Endometrium (tissue), 2 donors: Measurements from ENCODE around the gene MAPK11.

Source experiments
- FAIRE-seq: peaks from 2 replicates; lab custom pipeline; 2012; peaks lifted over from hg19 to GRCh38; lab: Jason Lieb, UNC
- donor health status: control.
- donor health status: control.

The MAPK11 gene

DNA sequence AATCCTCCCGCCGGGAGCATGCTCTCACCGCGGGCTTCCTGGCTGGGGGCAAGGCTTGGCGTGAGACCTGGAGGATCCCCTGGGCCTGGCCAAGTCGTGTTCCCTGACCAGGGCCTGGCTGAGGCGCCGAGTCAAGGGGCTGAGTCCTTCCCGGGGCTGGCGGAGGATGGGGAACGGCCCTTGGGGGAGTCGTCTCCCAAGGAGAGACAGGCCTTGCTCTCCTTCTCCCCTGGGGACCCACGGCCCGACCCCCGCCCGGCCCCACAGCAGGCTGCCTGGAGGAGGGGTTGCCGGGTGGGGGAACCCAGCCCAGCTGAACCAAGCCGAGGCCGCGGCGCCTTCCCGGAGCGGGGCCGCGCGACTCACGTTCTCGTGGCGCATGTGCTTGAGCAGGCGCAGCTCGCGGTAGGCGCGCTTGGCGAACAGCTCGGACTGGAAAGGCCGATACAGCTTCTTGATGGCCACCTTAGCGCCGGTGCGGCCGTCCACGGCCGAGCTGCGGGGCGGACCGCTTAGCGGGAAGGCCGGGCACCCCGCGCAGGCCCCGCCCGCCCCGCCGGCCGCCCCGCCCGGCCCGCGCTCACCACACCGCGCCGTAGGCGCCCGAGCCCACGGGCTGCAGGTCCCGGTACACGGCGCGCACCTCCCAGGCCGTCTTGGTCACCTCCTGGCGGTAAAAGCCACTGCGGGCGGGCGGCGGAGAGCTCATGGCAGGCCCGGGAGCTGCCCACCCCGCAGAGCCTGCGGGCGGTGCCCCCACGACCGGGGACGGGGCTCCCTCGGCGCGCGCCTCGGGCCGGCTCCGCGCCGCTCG is 9.2 kb downstream of the MAPK11 start:
- FAIRE-seq, result no peak

DNA sequence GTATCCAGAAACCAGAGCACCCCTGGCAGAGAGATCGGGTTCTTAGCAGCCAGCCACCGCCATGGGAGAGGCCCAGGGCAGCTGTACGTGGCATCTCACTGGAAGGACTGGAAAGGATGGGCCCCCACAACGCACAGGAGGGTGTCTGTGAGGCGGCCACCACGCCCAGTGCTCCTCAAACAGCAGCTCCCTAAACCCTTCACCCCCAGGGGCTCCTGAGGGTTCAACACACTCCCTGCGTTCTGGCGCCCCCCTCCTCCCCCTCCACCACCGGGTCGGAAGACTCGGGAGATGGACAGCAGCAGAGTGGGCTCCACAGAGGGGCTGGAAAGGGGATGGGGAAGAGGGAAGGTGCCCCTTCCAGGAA is 9.8 kb downstream of the MAPK11 start:
- FAIRE-seq, result no peak

DNA sequence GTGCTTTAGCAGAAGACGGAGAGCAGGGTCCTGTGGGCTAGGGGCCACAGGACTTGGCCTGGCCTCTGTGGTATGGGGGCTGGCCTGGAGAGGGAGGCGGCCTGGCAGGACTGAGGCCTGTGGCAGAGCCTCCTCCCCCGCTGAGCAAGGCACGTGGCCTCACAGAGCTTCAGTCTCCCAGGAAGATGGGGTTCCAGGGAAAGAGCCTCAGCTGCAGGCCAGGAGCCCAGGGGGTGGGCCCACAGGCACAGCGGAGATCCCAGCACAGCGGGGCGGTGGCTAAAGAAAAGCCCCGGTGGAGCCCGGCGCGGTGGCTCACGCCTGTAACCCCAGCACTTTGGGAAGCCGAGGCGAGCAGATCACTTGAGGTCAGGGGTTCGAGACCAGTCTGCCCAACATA is 10.9 kb downstream of the MAPK11 start:
- FAIRE-seq, result no peak

DNA sequence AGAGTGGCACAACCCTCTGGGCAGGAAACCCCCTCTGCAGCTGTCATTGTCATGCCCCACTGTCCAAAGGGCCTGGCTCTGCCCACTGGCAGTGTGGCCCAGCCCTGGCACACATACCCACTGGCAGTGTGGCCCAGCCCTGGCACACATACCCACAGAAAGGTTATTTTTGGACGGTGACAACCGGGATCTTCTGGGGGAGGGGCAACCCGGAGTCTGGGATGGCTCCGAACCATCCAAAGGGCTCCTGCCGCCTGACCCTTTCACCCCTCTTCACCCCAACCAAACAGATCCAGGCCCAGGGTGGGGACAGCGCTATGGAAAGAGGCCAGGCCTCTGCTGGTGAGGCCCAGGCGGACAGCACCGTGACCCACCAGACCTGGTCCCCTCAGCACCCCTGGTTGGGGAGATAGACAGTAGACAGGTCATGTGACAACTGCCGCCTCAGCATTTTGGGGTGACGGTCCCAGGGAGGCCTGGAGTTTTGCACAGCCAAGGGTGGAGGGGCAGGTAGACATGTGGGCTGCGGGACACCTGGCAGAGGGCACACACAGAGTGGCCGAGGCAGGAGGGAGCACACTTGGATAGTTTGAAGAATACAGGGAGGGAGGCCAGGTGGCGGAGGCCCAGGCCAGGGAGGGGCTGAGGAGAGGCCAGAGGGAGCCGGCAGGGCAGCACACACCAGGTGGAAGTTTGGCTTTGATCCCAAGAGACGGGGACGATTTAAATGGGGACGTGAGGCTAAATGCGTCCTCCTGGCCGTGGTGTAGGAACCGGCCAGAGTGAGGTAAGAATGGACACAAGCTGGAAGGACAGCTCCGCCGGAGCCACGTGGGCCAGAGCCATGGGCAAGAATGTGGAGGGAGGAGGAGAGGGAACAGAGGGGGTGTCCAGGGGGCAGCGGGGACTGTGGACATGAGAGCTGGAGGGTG is 11.6 kb downstream of the MAPK11 start:
- no peak for FAIRE-seq

DNA sequence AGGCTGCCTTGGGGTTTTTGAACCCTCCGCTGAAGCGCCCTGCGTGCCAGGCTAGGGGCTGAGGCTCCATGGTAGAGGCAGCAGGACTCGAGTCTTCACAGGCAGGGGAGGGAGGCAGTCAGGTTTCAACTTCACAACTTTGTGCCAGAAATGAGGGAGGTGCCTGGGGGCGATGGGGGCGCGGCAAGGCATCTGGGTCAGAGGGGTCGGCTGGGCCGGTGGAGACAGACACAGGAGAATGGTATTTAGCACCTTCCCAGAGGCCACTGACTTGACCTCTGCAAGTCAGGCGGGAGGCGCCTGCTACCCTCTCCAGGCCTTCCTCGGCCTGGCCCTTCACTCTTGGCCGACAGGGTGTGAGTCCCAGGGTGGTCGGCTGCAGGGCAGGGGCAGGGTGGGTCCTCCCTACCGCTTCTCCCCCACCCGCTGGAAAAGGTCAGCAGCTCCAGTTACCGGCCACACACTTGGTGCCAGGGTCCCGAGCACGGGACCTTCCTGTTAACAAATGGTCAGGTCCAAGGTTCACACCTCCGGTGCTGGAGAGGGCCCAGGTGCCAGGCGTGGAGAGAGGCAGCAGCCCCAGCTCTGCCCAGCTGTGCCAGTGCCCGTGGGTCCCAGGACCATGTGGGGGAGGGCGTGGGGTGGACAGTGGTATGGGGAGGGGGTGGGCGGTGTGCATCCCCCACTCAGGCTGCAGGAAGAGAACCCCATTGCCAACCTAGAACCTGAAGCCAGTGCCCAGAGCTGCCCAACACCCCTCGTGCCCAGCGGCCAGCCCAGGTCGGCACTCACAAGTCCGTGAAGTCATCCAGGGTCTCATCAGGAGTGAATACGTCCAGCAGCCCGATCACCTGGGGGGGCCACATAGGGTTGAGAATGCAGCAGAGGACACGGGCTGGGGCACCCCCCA is 12.5 kb downstream of the MAPK11 start:
- no peak for FAIRE-seq

DNA sequence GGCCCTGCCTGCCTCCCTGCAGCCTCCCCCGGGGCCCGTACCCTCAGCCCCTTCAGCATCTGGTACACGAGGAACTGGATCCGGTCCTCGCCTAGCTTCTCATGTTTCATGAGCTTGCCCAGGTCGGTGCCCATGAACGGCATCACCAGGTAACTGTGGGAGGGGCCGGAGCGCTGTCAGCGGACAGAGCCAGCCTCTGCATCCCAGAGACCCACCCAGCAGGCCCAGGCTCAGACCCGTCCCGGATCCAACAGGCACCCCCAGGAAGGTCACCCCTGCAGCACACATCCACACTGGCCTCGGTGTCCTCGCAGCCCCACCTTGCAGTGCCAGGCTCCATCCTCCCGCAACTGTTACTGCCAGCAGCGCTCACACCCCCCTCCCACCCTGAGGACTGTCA is 13.1 kb downstream of the MAPK11 start:
- no peak for FAIRE-seq

DNA sequence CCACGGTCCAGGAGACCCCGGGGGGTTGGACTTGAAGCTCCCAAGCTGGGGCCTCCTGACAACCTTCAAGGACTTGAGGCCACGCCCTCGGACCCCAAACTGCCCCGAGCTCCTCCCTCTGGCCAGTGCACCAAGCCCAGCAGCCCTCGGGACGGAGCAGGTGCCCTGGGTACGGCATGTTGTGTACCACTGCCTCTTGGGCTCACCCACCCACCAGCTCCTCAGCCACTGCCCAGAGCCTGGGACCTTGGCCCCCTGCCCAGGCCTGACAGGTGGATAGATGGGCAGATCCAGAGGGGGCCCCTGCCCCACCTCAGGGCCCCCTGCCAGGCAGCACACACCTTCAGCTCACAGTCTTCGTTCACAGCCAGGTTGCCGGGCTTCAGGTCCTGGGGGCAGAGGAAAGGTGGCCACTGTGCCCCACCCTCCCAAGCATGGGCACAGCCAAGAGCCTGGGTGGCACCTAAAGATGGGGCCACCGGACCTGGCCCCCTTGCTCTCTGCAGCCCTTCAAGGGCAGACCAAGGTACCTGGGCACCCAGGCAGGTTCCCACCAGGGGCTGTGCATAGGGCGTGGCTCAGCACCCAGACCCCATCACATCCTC is 13.8 kb downstream of the MAPK11 start:
- FAIRE-seq, result no peak

DNA sequence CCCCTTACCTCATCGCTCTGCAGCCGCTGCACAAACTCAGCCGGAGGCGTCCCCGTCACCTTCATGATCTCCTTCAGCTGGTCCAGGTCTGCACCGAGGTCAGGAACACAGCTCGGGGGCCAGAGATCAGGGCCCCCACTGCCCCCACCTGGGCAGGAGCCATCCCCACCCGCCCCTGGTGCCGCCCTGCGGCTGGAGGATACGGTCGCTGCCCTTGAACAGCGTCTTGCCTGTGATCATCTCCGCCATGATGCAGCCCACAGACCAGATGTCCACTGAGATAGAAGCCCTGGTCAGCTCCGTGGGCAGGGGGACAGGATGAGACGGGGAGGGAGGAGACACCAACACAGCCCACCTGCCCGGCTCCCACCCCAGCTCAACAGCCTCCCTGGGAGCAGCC is 14.6 kb downstream of the MAPK11 start:
- no peak for FAIRE-seq

DNA sequence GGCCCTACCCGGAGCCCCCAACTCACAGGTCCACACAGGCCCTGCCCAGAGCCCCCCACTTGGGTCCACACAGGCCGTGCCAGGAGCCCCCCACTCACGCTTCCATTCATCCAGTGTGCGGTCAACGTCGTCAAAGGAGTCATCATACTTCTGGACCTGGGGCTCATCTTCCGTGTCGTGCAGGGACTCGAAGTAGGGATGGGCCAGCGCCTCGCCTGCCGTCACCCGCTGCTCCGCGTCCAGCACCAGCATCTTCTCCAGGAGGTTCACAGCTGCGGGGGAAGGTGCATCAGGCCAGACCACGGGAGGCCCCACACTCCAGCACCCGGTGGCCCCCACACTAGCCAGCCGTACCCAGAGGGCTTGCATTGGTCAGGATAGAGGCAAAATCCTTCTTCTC is 15.1 kb downstream of the MAPK11 start:
- FAIRE-seq, result no peak

DNA sequence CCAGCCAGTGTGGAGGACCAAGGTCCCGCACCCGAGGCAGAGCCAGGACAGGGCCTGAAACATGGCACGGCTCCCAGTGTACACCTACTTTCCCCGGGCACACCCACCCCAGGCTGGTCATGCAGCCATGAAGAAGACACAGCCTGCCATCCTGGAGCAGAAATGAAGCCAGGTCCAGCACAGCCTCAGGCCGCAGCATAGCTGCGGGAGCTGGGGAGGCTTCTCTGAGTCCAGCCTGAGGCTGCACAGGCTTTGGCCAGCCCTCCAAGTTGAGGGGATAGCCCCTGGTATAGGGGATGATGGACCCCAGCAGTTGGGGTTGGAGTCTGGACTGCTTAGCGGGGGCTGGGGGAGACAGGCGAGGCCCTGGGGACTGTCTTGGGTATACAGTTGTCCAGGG is 16.2 kb downstream of the MAPK11 start:
- FAIRE-seq, result no peak

DNA sequence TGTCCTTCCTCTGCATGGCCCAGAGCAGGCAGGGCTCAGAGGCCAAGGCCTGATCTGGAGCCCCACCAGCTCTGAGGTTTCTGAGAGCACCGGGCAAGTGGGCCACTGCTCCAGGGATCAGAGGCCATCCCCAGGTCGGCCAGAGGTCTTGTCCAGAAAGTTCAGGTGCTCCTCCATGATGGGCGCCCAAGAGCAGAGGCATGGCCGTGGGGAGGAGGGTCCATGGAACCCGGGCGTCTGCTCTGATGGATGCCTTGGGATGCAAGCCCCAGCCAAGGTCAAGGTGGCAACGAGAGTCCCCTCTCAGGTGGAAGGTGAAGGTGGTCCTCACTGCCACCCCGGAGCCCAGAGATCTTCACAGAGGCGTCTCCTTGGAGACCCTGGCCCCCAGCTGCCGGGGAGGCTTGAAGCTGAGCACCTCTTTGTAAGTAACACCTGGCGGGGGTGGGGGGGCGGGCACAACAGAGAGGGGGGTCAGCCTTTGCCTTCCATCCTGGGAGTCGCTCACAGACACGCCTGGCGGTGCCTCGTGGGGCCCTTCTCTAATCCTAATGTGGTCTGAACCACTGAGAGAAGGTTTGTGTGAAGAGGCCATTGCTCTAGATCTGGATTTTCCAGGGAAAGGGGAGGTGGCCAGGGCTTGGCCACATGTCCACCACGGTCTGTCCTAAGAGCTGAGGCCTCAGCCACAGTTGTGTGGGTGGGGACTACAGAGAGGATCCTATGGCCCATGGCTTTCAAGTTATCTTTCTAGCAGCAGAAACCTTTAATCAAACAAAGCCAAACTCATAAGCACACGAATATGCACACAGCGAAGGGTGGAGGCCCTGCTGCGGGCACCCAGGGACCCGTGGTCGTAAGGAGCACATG is 16.9 kb downstream of the MAPK11 start:
- no peak for FAIRE-seq

DNA sequence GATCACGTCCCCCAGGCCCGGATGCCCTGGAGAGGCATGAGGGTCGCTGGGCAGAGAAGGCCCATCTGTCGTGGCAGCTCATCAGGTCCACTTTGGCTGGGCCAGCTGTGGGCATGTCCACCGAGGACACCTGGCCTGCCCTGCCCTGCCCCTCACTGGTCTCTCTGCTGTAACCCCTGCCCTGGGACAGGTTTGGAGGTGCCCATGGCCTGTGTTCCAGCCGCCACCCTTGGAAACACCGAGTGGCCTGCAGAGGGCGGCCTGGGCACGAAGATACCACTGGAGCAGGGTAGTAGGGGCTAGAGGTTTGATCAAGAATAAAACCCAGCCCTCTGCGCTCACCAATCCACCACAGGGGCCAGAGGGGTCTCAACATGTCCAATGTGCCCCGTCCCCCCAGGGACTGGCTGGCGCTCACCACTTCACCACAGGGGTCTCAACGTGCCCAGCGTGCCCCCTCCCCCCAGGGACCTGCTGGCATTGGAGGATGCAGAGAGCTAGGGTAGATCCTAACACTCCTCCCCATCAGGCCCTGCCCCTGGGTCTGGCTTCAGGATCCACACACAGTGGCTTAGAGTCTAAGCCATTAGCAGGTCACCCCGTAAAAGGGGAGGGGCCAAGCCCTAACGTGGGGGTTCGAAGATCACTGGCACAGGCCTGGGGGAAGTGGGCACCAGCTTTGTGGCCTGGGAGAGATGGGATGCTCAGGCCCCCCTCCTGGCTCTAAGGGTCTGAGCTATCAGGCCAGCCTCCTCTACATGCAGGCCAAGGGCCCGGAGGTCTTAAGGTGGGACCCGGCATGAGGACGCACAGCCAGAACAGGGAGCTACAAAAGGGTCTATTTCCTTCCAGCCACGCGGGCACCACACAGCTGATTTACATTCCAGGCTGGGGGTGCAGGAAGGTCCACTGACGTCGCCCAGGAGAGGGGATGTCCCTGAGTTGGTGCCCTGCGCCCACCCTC is 17.8 kb downstream of the MAPK11 start:
- FAIRE-seq, result no peak

DNA sequence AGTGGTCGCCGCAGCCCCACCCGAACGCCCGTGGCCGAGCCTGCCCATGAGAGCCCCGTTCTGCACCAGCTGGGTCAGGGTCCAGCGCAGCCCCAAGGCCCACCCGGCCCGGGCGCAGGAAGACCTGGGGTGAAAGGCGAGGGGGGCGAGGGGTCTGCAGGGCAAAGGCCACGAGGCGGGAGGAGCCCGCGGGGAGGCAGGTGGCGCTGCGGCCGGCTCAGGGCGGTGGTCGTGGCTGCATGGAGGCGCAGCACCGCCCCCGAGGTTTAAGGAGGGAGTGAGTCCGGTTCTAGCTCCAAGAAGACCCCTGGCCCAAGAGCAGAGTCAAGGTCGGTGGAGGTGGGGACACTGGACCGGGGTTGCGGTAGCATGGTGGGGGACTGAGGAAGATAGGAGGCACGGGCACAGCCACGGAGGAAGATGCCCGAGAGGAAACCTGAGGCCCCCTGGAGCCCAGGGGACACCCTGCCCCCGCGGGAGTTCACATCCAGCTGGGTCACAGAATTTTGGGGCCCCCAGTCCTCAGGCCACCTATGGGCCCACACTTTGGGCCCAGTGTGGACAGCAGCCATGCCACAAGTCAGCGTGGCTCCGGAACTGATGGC is 18.6 kb downstream of the MAPK11 start:
- FAIRE-seq, result no peak

DNA sequence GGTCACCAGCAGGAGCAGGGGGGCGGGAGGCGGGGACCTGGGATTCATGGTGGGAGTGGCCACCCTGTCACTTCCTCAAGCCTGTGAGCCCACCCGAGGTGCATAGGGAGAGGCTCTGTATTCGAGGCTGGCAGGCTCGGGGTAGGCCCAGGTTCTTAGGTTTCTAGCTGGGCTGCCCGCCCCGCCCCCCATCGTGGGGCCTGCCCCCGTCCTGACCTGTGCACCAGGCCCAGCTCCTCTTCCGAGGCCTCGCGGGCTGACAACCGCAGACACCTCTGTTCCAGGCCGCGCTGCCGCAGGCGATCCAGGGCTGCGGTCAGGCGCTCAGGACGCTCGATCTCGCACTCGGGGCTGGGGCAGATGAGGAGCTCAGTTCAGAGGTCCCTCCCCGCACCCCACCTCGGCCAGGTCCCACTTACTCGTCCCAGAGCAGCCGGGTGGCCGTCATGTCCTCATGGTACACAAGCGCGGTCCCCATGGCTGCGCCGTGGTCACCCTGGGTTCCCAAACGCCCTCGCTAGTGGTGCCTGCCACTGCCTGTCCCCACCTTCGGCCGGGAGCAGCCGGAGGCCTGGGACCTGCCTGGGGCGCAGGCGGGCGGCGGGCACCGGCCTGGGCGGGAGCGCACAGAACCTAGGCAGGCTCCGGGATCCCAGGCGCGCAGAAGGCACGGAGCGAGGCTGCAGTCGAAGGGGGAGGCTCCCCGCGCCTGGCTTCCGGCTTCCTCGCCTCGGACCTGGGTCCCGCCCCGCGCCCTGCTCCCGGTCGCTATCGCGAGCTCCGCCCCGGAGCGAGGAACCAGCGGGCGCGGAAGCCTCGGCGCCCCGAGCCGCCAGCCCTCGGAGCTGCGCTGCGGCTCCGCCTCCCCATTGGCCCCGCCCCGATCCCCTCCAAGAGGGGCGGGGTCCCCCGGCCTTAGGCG is 19.4 kb downstream of the MAPK11 start, which contains the start of gene HDAC10:
Gene HDAC10, minus strand, starts transcription at position 711 of the 922 bp plus-strand sequence. Its CDS starts 233 bp downstream, at position 478.
- no peak for FAIRE-seq

DNA sequence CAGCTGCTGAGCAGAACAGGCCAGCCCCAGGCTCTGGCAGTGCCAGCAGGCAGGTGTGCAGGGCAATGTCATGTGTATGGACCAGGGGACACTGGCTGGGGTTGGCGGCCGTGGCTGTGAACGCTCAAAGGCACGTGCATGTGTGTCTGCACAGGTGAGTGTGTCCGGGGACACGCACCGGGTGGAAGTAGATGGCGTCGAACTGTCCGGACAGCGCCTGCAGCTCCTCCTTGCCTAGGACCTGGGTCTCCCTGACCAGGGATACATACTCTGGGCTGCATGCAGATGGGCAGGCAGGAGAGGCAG is 20.0 kb downstream of the MAPK11 start:
- FAIRE-seq, result no peak

DNA sequence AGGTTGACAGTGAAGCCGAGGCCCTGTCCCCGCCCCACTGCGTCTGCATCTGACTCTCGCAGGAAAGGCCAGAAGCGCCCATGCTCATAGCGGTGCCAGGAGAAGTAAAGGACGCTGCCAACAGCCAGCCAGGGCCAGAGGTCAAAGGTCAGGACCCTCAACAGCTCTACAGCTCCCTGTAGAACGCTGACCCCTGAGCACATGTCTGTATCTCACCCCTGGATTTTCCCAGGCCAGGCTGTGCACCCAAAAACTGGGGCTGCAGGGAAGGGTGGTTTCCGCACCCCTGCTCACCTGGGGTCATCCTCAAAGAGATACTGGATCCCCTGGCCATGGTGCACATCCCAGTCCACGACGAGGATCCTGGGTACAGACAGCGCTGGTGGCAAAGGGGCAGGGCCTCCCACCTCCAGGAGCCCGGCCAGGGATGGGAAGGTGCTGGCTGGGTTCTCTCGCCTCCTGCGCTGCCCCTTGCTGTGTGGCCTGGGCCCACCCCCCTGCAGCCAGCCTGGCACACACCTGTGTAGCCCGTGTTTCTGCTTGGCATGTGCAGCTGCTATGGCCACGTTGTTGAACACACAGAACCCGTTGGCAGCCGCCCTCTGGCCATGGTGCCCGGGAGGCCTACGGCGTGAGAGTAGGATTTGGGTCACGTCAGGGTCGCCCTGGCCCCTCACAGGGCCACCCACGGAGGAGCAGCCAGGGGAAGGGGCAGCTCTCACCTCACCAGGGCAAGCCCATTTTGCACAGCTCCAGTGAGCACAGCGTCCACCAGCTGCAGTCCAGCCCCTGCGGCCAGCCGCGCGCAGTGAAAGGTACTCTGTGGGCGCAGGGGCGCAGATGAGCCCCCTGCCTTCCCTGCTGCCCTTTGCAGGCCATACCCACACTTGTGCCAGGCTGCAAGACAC is 20.6 kb downstream of the MAPK11 start:
- FAIRE-seq, result no peak
